Medulla oblongata (tissue), 1 donor: ENCODE data around the gene VEGFB.

Experiments
- DNase-seq: peaks from one replicate; pipeline ENCODE4 v3.0.0-alpha.2; 2015; ENCODE audit errors: extremely low spot score

The VEGFB gene

GRCh38 chr11:64261556-64262080, 27.2 kb downstream of the VEGFB start:
- DNase-seq, result no peak

DNA sequence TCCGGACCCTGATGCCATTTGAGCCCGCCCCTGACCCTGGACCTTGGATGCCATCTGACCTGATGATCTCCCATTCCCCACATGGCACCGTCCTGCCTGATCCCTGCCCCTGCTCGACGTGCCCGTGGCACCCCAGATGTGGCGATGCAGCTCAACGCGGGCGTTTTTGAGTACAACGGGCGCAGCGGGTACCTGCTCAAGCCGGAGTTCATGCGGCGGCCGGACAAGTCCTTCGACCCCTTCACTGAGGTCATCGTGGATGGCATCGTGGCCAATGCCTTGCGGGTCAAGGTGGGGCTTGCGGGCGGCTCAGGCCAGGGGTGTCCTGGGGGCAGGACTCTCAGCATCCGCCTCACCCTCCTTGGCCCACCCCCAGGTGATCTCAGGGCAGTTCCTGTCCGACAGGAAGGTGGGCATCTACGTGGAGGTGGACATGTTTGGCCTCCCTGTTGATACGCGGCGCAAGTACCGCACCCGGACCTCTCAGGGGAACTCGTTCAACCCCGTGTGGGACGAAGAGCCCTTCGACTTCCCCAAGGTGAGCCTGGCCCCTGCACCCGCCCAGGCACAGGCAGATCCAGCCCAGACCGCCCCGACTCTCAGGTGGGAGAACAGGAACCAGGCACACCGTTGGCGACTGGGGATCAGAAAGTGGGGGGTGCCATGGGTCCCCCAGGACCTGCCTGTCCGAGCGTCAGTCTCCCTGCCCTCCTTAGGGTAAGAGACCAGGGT, 28.1 kb downstream of the VEGFB start:
- DNase-seq, result no peak

- no peak for DNase-seq
These were observed 28.9 kb downstream of the VEGFB start for GRCh38 chr11:64263021-64263946.

DNA sequence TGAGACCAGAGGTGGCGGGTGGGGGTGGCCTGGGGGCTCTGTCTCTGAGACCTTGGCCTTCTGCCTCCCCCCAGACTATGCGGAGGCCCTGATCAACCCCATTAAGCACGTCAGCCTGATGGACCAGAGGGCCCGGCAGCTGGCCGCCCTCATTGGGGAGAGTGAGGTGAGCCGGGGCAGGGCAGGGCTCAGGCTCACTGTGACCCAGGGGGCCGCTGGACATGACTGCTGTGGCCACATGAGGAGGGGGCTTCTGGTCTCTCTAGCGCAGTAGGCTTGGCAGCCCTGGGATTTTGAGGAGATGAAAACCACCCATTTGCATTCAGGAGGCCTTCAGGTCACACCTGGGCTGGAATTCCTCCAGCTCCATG, 29.5 kb downstream of the VEGFB start:
- no peak for DNase-seq

- no peak for DNase-seq
These were observed 30.0 kb downstream of the VEGFB start for GRCh38 chr11:64264371-64264852.

DNA sequence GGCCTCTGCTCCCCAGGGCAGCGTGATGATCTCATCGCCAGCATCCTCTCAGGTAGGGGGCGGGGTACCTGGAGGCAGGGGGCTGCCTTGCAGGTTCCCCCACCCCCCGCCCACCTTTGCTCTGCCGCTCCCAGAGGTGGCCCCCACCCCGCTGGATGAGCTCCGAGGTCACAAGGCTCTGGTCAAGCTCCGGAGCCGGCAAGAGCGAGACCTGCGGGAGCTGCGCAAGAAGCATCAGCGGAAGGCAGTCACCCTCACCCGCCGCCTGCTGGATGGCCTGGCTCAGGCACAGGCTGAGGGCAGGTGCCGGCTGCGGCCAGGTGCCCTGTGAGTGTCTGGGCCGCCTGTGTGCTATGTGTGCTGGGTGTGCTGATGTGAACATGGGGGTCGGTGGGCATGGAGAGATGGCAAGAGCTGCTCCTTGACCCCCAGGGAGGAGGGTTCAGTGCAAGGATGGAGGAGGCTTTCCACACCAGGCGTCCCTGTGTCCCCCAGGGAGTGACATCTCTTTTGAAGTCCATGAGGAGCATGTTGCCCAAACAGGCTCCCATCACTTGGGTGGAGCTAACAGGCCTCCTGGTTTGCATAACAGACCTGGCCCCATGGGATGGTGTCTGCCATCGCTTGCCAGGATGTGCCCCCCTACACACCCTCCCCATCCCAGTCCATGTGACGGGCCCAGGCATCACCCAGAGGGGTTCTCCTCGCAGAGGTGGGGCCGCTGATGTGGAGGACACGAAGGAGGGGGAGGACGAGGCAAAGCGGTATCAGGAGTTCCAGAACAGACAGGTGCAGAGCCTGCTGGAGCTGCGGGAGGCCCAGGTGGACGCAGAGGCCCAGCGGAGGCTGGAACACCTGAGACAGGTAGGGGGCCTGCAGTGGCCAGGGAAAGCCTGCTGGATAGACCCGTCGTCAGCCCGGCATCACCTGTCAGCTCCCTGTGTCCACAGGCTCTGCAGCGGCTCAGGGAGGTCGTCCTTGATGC, 31.1 kb downstream of the VEGFB start:
- DNase-seq, result no peak

DNA sequence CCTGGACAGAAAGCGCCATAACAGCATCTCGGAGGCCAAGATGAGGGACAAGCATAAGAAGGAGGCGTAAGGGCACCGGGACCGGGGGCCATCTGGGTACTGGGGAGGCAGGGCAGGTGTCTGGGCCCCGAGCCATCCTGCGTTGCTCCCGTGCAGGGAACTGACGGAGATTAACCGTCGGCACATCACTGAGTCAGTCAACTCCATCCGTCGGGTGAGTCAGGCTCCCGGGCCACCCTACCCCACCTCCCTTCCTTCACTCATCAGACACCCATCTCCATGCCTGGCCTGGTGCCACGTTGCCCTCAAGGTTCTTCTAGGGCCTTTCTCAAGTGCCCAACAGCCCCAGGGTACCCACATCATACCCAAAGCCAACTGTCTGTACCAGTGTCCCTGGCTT, 32.0 kb downstream of the VEGFB start:
- no peak for DNase-seq

GRCh38 chr11:64267207-64267945, 33.0 kb downstream of the VEGFB start:
- no peak for DNase-seq

- peak; percentile 22 for DNase-seq
These were observed 33.9 kb downstream of the VEGFB start for GRCh38 chr11:64268025-64268892.

- DNase-seq, result peak; percentile 33
These were observed 34.6 kb downstream of the VEGFB start for GRCh38 chr11:64268893-64269539.

DNA sequence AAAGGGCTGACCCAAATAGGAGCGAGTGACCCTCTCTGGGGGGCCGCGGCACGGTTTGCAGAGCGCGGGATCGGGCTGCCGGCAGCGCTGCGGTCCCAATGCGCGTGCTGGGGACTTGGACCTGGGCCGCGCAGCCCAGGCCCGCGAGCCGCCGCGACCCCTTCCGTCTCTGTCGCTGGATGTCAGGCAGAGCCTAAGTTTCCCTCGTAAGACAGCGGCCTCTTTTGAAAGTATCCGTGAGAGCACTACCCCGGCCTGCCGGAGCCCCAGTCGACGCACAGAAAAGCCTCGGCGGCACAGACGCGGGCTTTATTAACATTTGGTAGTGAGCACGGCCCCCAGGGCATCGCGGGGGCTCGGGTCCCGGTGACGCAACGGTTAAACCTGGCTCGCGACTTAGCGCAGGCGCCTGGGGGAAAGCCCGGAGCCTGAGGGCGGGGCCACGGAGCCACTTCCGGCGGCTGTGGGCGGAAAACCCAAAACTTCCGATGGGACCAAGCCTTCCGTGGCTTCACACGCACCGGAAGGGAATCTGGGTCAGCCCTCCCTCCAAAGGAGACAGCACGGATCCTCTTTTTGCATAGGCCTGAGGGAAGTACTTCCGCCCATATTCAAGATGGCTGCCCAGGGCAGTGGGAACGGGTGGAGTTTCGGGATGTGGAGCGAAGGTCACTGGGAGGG, 35.3 kb downstream of the VEGFB start:
- DNase-seq, result peak; percentile 100

- DNase-seq, result no peak
These were observed 40.8 kb downstream of the VEGFB start for GRCh38 chr11:64275031-64275800.

GRCh38 chr11:64275841-64276240, 41.5 kb downstream of the VEGFB start:
- DNase-seq, result no peak

DNA sequence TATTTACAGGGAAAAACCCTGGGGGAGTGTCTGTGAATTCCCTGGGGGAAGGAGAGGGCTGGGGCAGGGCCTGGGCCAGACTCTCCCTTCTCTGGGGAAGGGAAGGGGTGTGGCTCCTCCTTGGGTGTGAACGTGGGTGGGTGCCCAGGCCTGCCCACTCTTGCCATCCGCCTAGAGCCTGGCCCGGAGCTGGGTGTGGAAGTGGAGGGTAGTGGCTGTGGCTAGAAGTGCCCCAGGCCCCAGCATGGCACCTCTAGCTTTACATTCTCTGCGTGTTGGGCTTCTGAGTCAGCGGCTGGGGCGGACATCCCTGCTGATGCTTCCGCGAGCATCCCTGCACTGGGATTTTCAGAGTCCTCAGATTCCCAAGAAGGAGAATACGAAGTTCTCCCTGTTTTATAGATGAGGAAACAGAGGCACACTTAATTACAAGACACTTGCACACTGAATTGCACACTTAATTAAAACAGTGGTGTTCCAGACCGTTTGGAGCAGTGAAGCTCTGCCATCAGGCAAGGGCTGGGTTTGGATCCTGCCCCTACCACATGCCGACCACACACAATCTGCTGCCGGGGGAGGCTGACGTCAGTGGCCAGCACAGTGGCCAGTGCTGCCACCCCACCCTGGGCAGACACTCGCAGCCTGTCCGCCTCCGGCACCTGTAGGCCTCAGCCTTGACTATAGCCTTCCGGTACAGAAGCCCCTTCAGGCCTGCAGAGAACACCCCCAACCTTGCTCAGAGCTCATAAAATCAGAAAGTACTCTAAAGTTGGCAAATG, 42.5 kb downstream of the VEGFB start:
- no peak for DNase-seq

DNA sequence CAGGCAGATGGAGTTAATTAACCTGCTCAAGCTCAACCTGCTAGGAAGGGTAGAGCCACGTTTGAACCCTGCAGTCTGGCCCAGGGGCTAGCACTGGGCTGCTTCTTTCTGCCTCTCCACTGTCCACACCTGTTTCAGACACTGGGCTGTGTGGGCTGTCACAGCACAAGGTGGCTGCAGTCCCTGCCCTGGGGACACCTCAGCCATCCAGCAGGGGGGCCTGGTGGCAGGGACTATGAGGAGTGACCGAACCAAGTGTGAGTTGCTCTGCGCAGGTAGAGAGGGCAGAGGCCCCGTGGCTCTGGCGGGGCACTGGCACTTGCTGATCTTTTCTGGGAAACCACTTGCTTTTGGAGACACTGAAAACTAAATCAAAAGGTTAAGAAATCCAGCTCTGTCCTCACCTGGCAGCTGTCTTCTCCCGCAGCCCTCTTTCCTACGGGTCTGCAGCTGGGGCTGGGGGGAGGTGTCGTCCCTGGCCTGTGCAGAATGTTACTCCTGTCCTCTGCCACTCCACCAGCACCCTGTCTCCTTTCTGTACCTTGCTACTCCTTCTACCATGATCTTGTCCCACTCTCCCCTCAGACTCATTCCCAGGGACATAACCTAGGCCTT, 44.3 kb downstream of the VEGFB start:
- no peak for DNase-seq

- DNase-seq, result no peak
These were observed 47.8 kb downstream of the VEGFB start for GRCh38 chr11:64281957-64282770.
